H1 (cell line): ENCODE measurements around the gene PTER. TPM values are rescaled to one million over a fixed set of nuclear protein-coding genes. Genes with fewer than 3 reads are reported as not detected.

ENCODE experiments used
- CTCF ChIA-PET: fragments of 300-600 bp; sonication (Branson Sonifier 250); formaldehyde crosslinking; loops from one replicate; lab custom pipeline; 2021; ENCODE audit not compliant: partially characterized antibody; lab: Charles Lee
- POLR2A ChIA-PET: fragments of 300-600 bp; sonication (Branson Sonifier 250); formaldehyde crosslinking; loops from one replicate; lab custom pipeline; 2021; ENCODE audit warnings: inconsistent platforms; ENCODE audit not compliant: partially characterized antibody; lab: Charles Lee
- DNase-seq, 2 experiments: peaks; one replicate each; pipeline versions ENCODE4 v3.0.0 to v3.0.0-alpha.2; 2010 to 2022; ENCODE audit warnings: low spot score in 2 of 2, low read depth in 1 of 2, mixed read lengths in 1 of 2
- FAIRE-seq: peaks from 2 replicates; lab custom pipeline; 2011; peaks lifted over from hg19 to GRCh38; lab: Jason Lieb, UNC
- H2AFZ ChIP-seq: 2 replicates; pipeline ENCODE4 v1.8.1; 2012; ENCODE audit warnings: low read length, inconsistent platforms
- H2AK5ac ChIP-seq: 2 replicates; pipeline ENCODE4 v1.6.1; 2013; ENCODE audit warnings: low read depth, low read length
- H2BK120ac ChIP-seq: replicated peaks from 2 replicates; pipeline ENCODE3; 2013; ENCODE audit warnings: low read depth, low read length, inconsistent platforms
- H2BK12ac ChIP-seq: 2 replicates; pipeline ENCODE4 v1.6.1; 2013; ENCODE audit warnings: low read depth, low read length
- H2BK15ac ChIP-seq: 2 replicates; pipeline ENCODE4 v1.6.1; 2013; ENCODE audit warnings: low read length
- H2BK20ac ChIP-seq: 2 replicates; pipeline ENCODE4 v1.6.1; 2013; ENCODE audit warnings: low read length
- H2BK5ac ChIP-seq: 2 replicates; pipeline ENCODE4 v1.6.1; 2013; ENCODE audit warnings: low read depth, low read length
- H3K14ac ChIP-seq: 2 replicates; pipeline ENCODE4 v1.6.1; 2013; ENCODE audit warnings: inconsistent platforms; ENCODE audit not compliant: insufficient read length
- H3K18ac ChIP-seq: 2 replicates; pipeline ENCODE4 v1.6.1; 2013; ENCODE audit warnings: low read length; ENCODE audit errors: extremely low read depth
- H3K23ac ChIP-seq: 2 replicates; pipeline ENCODE4 v1.6.1; 2013; ENCODE audit warnings: inconsistent platforms; ENCODE audit not compliant: insufficient read length
- H3K23me2 ChIP-seq: 2 replicates; pipeline ENCODE4 v1.6.1; 2013; ENCODE audit warnings: low read depth, low read length
- H3K27ac ChIP-seq: 2 replicates; pipeline ENCODE4 v1.6.1; 2011; ENCODE audit warnings: low read depth, low read length, inconsistent platforms
- H3K27me3 ChIP-seq, 4 experiments: replicated peaks in 1 of 4; 1 replicate in 1 of 4; 2 replicates in 3 of 4; pipeline versions ENCODE4 v1.6.1 to v1.8.1; 2011 to 2013; ENCODE audit warnings: low read length in 3 of 4, mild to moderate bottlenecking in 3 of 4, inconsistent platforms in 2 of 4, mixed read lengths in 2 of 4, moderate library complexity in 1 of 4; ENCODE audit not compliant: control insufficient read depth in 3 of 4, insufficient read depth in 3 of 4; ENCODE audit errors: extremely low read depth in 1 of 4
- H3K36me3 ChIP-seq, 4 experiments: 2 replicates each; pipeline versions ENCODE4 v1.6.1 to v1.8.1; 2011 to 2013; ENCODE audit warnings: mild to moderate bottlenecking in 4 of 4, low read length in 3 of 4, moderate library complexity in 2 of 4, control low read depth in 1 of 4, inconsistent platforms in 1 of 4; ENCODE audit not compliant: insufficient read depth in 4 of 4, control insufficient read depth in 2 of 4
- H3K4ac ChIP-seq: replicated peaks from 2 replicates; pipeline ENCODE3; 2013; ENCODE audit warnings: low read length, low read depth, mixed read lengths, inconsistent platforms; ENCODE audit not compliant: insufficient read length
- H3K4me1 ChIP-seq, 4 experiments: replicated peaks in 1 of 4; 1 replicate in 1 of 4; 2 replicates in 3 of 4; pipeline versions ENCODE4 v1.6.1 to v1.8.1; 2011 to 2013; ENCODE audit warnings: low read length in 3 of 4, inconsistent platforms in 2 of 4, mixed read lengths in 1 of 4; ENCODE audit not compliant: insufficient read depth in 4 of 4, control insufficient read depth in 3 of 4
- H3K4me2 ChIP-seq, 2 experiments: 2 replicates each; pipeline versions ENCODE4 v1.6.1 to v1.8.1; 2011 to 2013; ENCODE audit warnings: low read depth in 2 of 2, low read length in 2 of 2, control low read depth in 1 of 2, inconsistent platforms in 1 of 2, mild to moderate bottlenecking in 1 of 2; ENCODE audit not compliant: insufficient read depth in 1 of 2
- H3K4me3 ChIP-seq, 4 experiments: fragments of 200-600, 300-600 bp in 1 of 4; sonication (generic), shearing (Covaris generic), sonication (Bioruptor Twin) in 1 of 4; 2 replicates each; pipeline versions ENCODE4 v1.5.1 to v1.8.1; 2011 to 2016; ENCODE audit warnings: low read length in 4 of 4, low read depth in 3 of 4, control low read depth in 2 of 4, inconsistent platforms in 2 of 4, mild to moderate bottlenecking in 2 of 4, mixed read lengths in 1 of 4, moderate library complexity in 1 of 4; ENCODE audit not compliant: insufficient read depth in 2 of 4; ENCODE audit errors: extremely low read depth in 1 of 4
- H3K56ac ChIP-seq: replicated peaks from 2 replicates; pipeline ENCODE3; 2013; ENCODE audit warnings: low read depth, mild to moderate bottlenecking, mixed read lengths, low read length, inconsistent platforms; ENCODE audit not compliant: insufficient read length
- H3K79me1 ChIP-seq: 2 replicates; pipeline ENCODE4 v1.6.1; 2013; ENCODE audit warnings: low read depth, low read length, control low read depth
- H3K79me2 ChIP-seq, 2 experiments: 2 replicates each; pipeline versions ENCODE4 v1.6.1 to v1.8.1; 2012 to 2013; ENCODE audit warnings: low read length in 2 of 2, mild to moderate bottlenecking in 2 of 2, inconsistent platforms in 1 of 2; ENCODE audit not compliant: insufficient read depth in 2 of 2, control insufficient read depth in 1 of 2
- H3K9ac ChIP-seq, 4 experiments: replicated peaks in 1 of 4; 1 replicate in 1 of 4; 2 replicates in 3 of 4; pipeline versions ENCODE4 v1.6.1 to v1.8.1; 2011 to 2013; ENCODE audit warnings: low read depth in 3 of 4, low read length in 3 of 4, control low read depth in 2 of 4, mild to moderate bottlenecking in 2 of 4, moderate library complexity in 2 of 4, inconsistent platforms in 1 of 4; ENCODE audit errors: extremely low read depth in 1 of 4
- H3K9me3 ChIP-seq, 2 experiments: 2 replicates each; pipeline versions ENCODE4 v1.6.1 to v1.8.1; 2012 to 2013; ENCODE audit warnings: mild to moderate bottlenecking in 2 of 2, moderate library complexity in 2 of 2, control low read depth in 1 of 2, inconsistent platforms in 1 of 2, low read depth in 1 of 2, low read length in 1 of 2, mixed read lengths in 1 of 2; ENCODE audit not compliant: insufficient read depth in 2 of 2
- H4K20me1 ChIP-seq, 2 experiments: replicated peaks in 1 of 2; 2 replicates each; pipeline versions ENCODE3 to v1.8.1; 2011 to 2013; ENCODE audit warnings: inconsistent platforms in 2 of 2, low read length in 2 of 2, mild to moderate bottlenecking in 1 of 2; ENCODE audit not compliant: insufficient read depth in 2 of 2, control insufficient read depth in 1 of 2
- H4K5ac ChIP-seq: 2 replicates; pipeline ENCODE4 v1.6.1; 2013; ENCODE audit warnings: low read length, low read depth, mixed read lengths, inconsistent platforms; ENCODE audit not compliant: insufficient read length
- H4K8ac ChIP-seq: 2 replicates; pipeline ENCODE4 v1.8.0; 2013; ENCODE audit warnings: mild to moderate bottlenecking, moderate library complexity, low read length, inconsistent platforms; ENCODE audit not compliant: insufficient read depth; ENCODE audit errors: extremely low read depth
- H4K91ac ChIP-seq: replicated peaks from 2 replicates; pipeline ENCODE3; 2013; ENCODE audit warnings: low read length, mixed read lengths, inconsistent platforms; ENCODE audit not compliant: insufficient read length
- CHD1 ChIP-seq: IDR thresholded peaks from 2 replicates; pipeline ENCODE4 v1.6.1; 2012; ENCODE audit warnings: low read depth, low read length, improper control_type of control experiment
- CTCF ChIP-seq, 3 experiments: IDR thresholded peaks; 1 replicate in 2 of 3; 2 replicates in 1 of 3; pipeline versions ENCODE4 v1.5.1 to v1.6.1; 2011; ENCODE audit warnings: low read length in 3 of 3, mild to moderate bottlenecking in 3 of 3, inconsistent platforms in 2 of 3, low read depth in 1 of 3, moderate library complexity in 1 of 3; ENCODE audit not compliant: insufficient read depth in 1 of 3; ENCODE audit errors: control extremely low read depth in 1 of 3
- FOSL1 ChIP-seq: IDR thresholded peaks from 2 replicates; pipeline ENCODE4 v1.6.1; 2011; ENCODE audit warnings: mild to moderate bottlenecking, low read depth, low read length, moderate library complexity; ENCODE audit not compliant: insufficient read depth
- HDAC2 ChIP-seq, 2 experiments: fragments of 300-600 bp in 1 of 2; sonication (generic) in 1 of 2; IDR thresholded peaks; 2 replicates each; pipeline ENCODE4 v1.6.1; 2011 to 2012; ENCODE audit warnings: low read depth in 2 of 2, low read length in 2 of 2, mild to moderate bottlenecking in 2 of 2, moderate library complexity in 2 of 2, borderline replicate concordance in 1 of 2, inconsistent platforms in 1 of 2
- JUND ChIP-seq: IDR thresholded peaks from 2 replicates; pipeline ENCODE4 v1.6.1; 2011; ENCODE audit warnings: mild to moderate bottlenecking, improper control_type of control experiment, low read length
- RBBP5 ChIP-seq: IDR thresholded peaks from 2 replicates; pipeline ENCODE4 v1.7.1; 2012; ENCODE audit warnings: low read depth, mild to moderate bottlenecking, inconsistent platforms, low read length, moderate library complexity, borderline replicate concordance
- SP2 ChIP-seq: IDR thresholded peaks from 2 replicates; pipeline ENCODE4 v1.6.1; 2012; ENCODE audit warnings: mild to moderate bottlenecking, low read length, inconsistent platforms
- SUZ12 ChIP-seq: fragments of 200-600 bp; sonication (generic); IDR thresholded peaks from 2 replicates; pipeline ENCODE4 v1.6.1; 2012; ENCODE audit warnings: mild to moderate bottlenecking, inconsistent platforms, low read length, moderate library complexity, mixed read lengths
- WGBS, 2 experiments: shearing (Covaris generic) in 1 of 2; methylation state at CpG; one replicate each; pipeline versions ENCODE4 v1.1.6 to v1.1.7; 2013 to 2015; ENCODE audit warnings: low lambda C conversion rate in 2 of 2, mixed read lengths in 2 of 2, inconsistent platforms in 1 of 2, low coverage in 1 of 2, missing lambda C conversion rate in 1 of 2; ENCODE audit not compliant: insufficient replicate concordance in 2 of 2, insufficient coverage in 1 of 2, insufficient read length in 1 of 2; ENCODE audit errors: extremely low coverage in 1 of 2, missing lambda C conversion rate in 1 of 2; 5-methylcytosine and 5-hydroxymethylcytosine counted together
- polyA plus RNA-seq, 7 experiments: library from polyadenylated mRNA; depleted of rRNA in 3 of 7; stranded (reverse) in 5 of 7; unstranded in 2 of 7; fragments of >200 nt in 5 of 7; fragments of 200-250 nt in 2 of 7; gene quantifications; 1 replicate in 5 of 7; 2 replicates in 1 of 7; 4 replicates in 1 of 7; pipeline versions ENCODE4 v1.2.1 to v1.2.3, GENCODE V29; 2011 to 2013; ENCODE audit warnings: missing spikeins in 2 of 7, mixed read lengths in 2 of 7
- total RNA-seq: library from RNA; stranded (reverse); fragmentation: NEBNext Ultra II Directional; extraction: Animal tissue kit (Norgen Biotek cat#: 25700); gene quantifications from 2 replicates; pipeline ENCODE4 v1.2.1, GENCODE V29; 2021

The PTER gene
- total and polyA plus RNA-seq, 2 of the 8 experiments (the other 6 are each of a cell fraction or from before 2014, with no cell fraction given), result 4.4 to 7.8 TPM

- H3K23ac ChIP-seq, result no peak overlapping the region
- no peak overlapping the region; the same call in 1 of the 2 replicates for H2AFZ ChIP-seq
- 86% methylated on average over 3 of the region's 3 CpGs; no CpG with 5 or more reads in 1 of the 2 experiments for WGBS, 2 experiments
- no peaks in the 10 kb centered on the region for H3K79me1 ChIP-seq
- no peak overlapping the region for H4K5ac ChIP-seq
- no peak overlapping the region for H3K4me2 ChIP-seq
- H3K9ac ChIP-seq, result no peak overlapping the region
- H3K4me3 ChIP-seq, result no peak overlapping the region
- no peaks in the 10 kb centered on the region; a peak in 1 of 7 replicates for H3K27me3 ChIP-seq
- ChIA-PET POLR2A (no interaction called here), CTCF (no interaction called here)
- H2AK5ac ChIP-seq, result no peak overlapping the region
- H3K79me2 ChIP-seq, result no peaks in the 10 kb centered on the region
- H3K4ac ChIP-seq, result no peak overlapping the region
- no peak overlapping the region for H2BK120ac ChIP-seq
- no peaks in the 10 kb centered on the region for H3K36me3 ChIP-seq
- TF ChIP-seq FOSL1 (no peak), HDAC2 (IDR thresholded peaks at IDR 0.05; ENCODE audit: borderline replicate concordance in 1 of 2, low read depth in 2 of 2, low read length in 2 of 2) (no peak), CHD1 (no peak), CTCF (IDR thresholded peaks at IDR 0.05; ENCODE audit: control extremely low read depth in 1 of 3, insufficient read depth in 1 of 3, low read depth in 1 of 3, low read length in 3 of 3) (no peak), SUZ12 (no peak), JUND (no peak), RBBP5 (no peak), SP2 (no peak)
- no peak overlapping the region for H2BK12ac ChIP-seq
- H4K8ac ChIP-seq, result no peak overlapping the region
- H3K9me3 ChIP-seq, result no peaks in the 10 kb centered on the region
- H4K20me1 ChIP-seq, result no peaks in the 10 kb centered on the region
- no peak for FAIRE-seq
- no peak overlapping the region for H3K56ac ChIP-seq
- no peak overlapping the region for H3K18ac ChIP-seq
- H4K91ac ChIP-seq, result no peak overlapping the region
- no peak overlapping the region for H3K14ac ChIP-seq
- no peak overlapping the region for H3K27ac ChIP-seq
- H2BK20ac ChIP-seq, result no peak overlapping the region
- no peak overlapping the region for H2BK15ac ChIP-seq
- H3K23me2 ChIP-seq, result no peaks in the 10 kb centered on the region
- no peak overlapping the region for H2BK5ac ChIP-seq
- H3K4me1 ChIP-seq, result no peaks in the 10 kb centered on the region; a peak in 1 of 7 replicates
- DNase-seq, result no peak
Observed at GRCh38 chr10:16408379-16408778, 28.4 kb upstream of the PTER start.
